Bronchial epithelial cell (primary cell): ENCODE measurements around the gene FLT3. TPM values are rescaled to one million over a fixed set of nuclear protein-coding genes. Genes with fewer than 3 reads are reported as not detected.

Experiments used
- DNase-seq: peaks from one replicate; pipeline ENCODE4 v3.0.0-alpha.2; 2010; ENCODE audit warnings: low read depth
- FAIRE-seq: peaks from 2 replicates; lab custom pipeline; 2011; peaks lifted over from hg19 to GRCh38; lab: Jason Lieb, UNC
- H3K27me3 ChIP-seq: 2 replicates; pipeline ENCODE4 v1.5.1; 2011; ENCODE audit warnings: low read length; ENCODE audit not compliant: control insufficient read depth, insufficient read depth
- H3K36me3 ChIP-seq: 2 replicates; pipeline ENCODE4 v1.5.1; 2011; ENCODE audit warnings: low read length; ENCODE audit not compliant: control insufficient read depth, insufficient read depth
- H3K4me3 ChIP-seq: 2 replicates; pipeline ENCODE4 v1.5.1; 2011; ENCODE audit warnings: mild to moderate bottlenecking, low read depth, low read length, control low read depth
- CTCF ChIP-seq: IDR thresholded peaks from 2 replicates; pipeline ENCODE4 v1.5.1; 2011; ENCODE audit warnings: mild to moderate bottlenecking, moderate library complexity, low read length, control low read depth, inconsistent platforms; ENCODE audit not compliant: insufficient read depth, severe bottlenecking
- total RNA-seq: library from RNA; depleted of rRNA; stranded (reverse); fragments of >200 nt; gene quantifications from 2 replicates; pipeline ENCODE4 v1.2.1, GENCODE V29; 2014

Gene FLT3
- total RNA-seq, 1 donor from 2014 or later: not detected

DNA sequence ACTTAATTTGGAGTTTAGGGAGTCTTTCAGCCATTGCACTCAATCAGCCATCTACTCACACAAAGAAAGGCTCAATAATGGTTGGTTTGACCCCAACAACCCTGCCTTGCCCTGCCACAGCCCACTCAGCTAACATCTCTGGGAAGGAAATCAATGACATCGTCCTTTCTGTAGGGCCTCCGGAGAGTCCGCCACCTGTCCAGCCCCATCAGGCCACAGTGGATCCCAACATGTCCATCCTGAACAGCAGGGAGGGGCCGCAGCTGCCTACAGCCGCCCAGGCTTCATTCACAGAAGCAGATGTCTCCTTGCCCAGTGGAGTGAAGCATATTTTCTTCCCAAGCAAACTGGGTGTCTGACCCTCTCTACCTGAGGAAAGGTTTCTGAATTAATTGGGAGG, 127.1 kb downstream of the FLT3 start:
- DNase-seq (no peak), FAIRE-seq (no peak)
- Histone ChIP-seq H3K4me3 (no peak overlapping the region), H3K36me3 (no peaks in the 10 kb centered on the region), H3K27me3 (peaks cover 69% of the 10 kb centered on the region)
- TF ChIP-seq CTCF: no peak

DNA sequence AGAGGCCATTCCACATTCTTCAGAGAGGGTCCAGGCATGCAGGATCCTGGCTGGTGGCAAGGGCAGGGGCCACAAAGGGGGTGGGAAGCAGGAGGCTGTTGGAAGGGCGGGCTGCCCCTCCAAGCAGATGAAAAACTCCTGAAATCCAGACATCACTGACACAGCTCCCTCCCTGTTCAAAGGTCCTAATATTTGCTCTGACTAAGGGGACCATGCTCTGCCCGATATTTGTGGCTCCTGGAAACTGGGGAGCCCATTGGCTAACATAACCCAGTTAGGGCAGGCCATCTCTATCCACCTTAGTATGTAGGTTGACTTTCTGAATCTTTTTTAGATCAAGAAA, 127.9 kb downstream of the FLT3 start:
- Histone ChIP-seq H3K27me3 (peaks cover 73% of the 10 kb centered on the region), H3K36me3 (no peaks in the 10 kb centered on the region), H3K4me3 (no peak overlapping the region)
- no peak for FAIRE-seq
- no peak for DNase-seq
- TF ChIP-seq CTCF: no peak

GRCh38 chr13:27971776-27972477, 128.4 kb downstream of the FLT3 start:
- FAIRE-seq (peak; percentile 18), DNase-seq (no peak)
- H3K4me3 ChIP-seq: no peak overlapping the region
- H3K27me3 ChIP-seq: peaks cover 75% of the 10 kb centered on the region
- no peaks in the 10 kb centered on the region for H3K36me3 ChIP-seq
- TF ChIP-seq CTCF: no peak

GRCh38 chr13:27971236-27971645, 129.1 kb downstream of the FLT3 start:
- Histone ChIP-seq H3K36me3 (no peaks in the 10 kb centered on the region), H3K27me3 (peaks cover 74% of the 10 kb centered on the region), H3K4me3 (no peak overlapping the region)
- no peak for TF ChIP-seq CTCF
- FAIRE-seq (no peak), DNase-seq (no peak)

GRCh38 chr13:27970382-27971235, 129.8 kb downstream of the FLT3 start:
- no peak for DNase-seq
- Histone ChIP-seq H3K27me3 (peaks cover 74% of the 10 kb centered on the region), H3K4me3 (no peak overlapping the region), H3K36me3 (no peaks in the 10 kb centered on the region)
- TF ChIP-seq CTCF: no peak
- FAIRE-seq: no peak
